H7 (cell line): Measurements from ENCODE around the gene CCDC68. TPM values are rescaled to one million over a fixed set of nuclear protein-coding genes. Genes with fewer than 3 reads are reported as not detected.

Experiments used
- DNase-seq: peaks from one replicate; pipeline ENCODE4 v3.0.0; 2012
- H3K27me3 ChIP-seq: 2 replicates; pipeline ENCODE4 v1.6.0; 2011; ENCODE audit warnings: mild to moderate bottlenecking, low read length; ENCODE audit not compliant: control insufficient read depth, insufficient read depth
- H3K36me3 ChIP-seq: replicated peaks from 2 replicates; pipeline ENCODE4 v1.5.1; 2011; ENCODE audit warnings: low read length; ENCODE audit not compliant: control insufficient read depth, insufficient read depth
- H3K4me3 ChIP-seq: 2 replicates; pipeline ENCODE4 v1.5.1; 2011; ENCODE audit warnings: low read depth, mild to moderate bottlenecking, control low read depth, low read length, moderate library complexity; ENCODE audit not compliant: insufficient read depth
- total RNA-seq: library from RNA; depleted of rRNA; stranded (reverse); fragments of >200 nt; shearing (Covaris generic); gene quantifications from 2 replicates; pipeline ENCODE4 v1.2.3, GENCODE V29; 2014

Gene CCDC68
- total RNA-seq, 1 experiment from 2014 or later: 0.10 TPM

- Histone ChIP-seq H3K27me3 (no peaks in the 10 kb centered on the region), H3K4me3 (no peak overlapping the region)
These were observed 12.2 kb downstream of the CCDC68 start for GRCh38 chr18:54947091-54947490.

GRCh38 chr18:54946149-54946581 is 13.1 kb downstream of the CCDC68 start:
- no peaks in the 10 kb centered on the region for H3K36me3 ChIP-seq
- H3K4me3 ChIP-seq: no peak overlapping the region

More at GRCh38 chr18:54947091-54947490, 12.2 kb downstream of the CCDC68 start:
- H3K36me3 ChIP-seq: no peaks in the 10 kb centered on the region
- no peak for DNase-seq

GRCh38 chr18:54945576-54946125 is 13.6 kb downstream of the CCDC68 start:
- Histone ChIP-seq H3K27me3 (no peaks in the 10 kb centered on the region), H3K36me3 (no peaks in the 10 kb centered on the region), H3K4me3 (no peak overlapping the region)
- DNase-seq: no peak

More at GRCh38 chr18:54946149-54946581, 13.1 kb downstream of the CCDC68 start:
- DNase-seq: no peak
- H3K27me3 ChIP-seq: no peaks in the 10 kb centered on the region

- Histone ChIP-seq H3K36me3 (no peaks in the 10 kb centered on the region), H3K27me3 (no peaks in the 10 kb centered on the region), H3K4me3 (no peak overlapping the region)
- no peak for DNase-seq
These were observed 16.7 kb downstream of the CCDC68 start for GRCh38 chr18:54942569-54942968.

GRCh38 chr18:54942144-54942543 is 17.1 kb downstream of the CCDC68 start:
- no peak overlapping the region for H3K4me3 ChIP-seq
- H3K36me3 ChIP-seq: no peaks in the 10 kb centered on the region
- no peak for DNase-seq
- no peaks in the 10 kb centered on the region for H3K27me3 ChIP-seq

GRCh38 chr18:54939361-54939917 is 19.8 kb downstream of the CCDC68 start:
- no peak for DNase-seq
- H3K36me3 ChIP-seq: no peaks in the 10 kb centered on the region
- H3K4me3 ChIP-seq: no peak overlapping the region
- no peaks in the 10 kb centered on the region for H3K27me3 ChIP-seq

GRCh38 chr18:54938506-54938905 is 20.8 kb downstream of the CCDC68 start:
- Histone ChIP-seq H3K36me3 (no peaks in the 10 kb centered on the region), H3K27me3 (no peaks in the 10 kb centered on the region), H3K4me3 (no peak overlapping the region)
- no peak for DNase-seq

GRCh38 chr18:54932472-54932871 is 26.8 kb downstream of the CCDC68 start:
- Histone ChIP-seq H3K4me3 (no peak overlapping the region), H3K27me3 (no peaks in the 10 kb centered on the region), H3K36me3 (no peaks in the 10 kb centered on the region)
- no peak for DNase-seq

- Histone ChIP-seq H3K27me3 (no peaks in the 10 kb centered on the region), H3K4me3 (no peak overlapping the region), H3K36me3 (no peaks in the 10 kb centered on the region)
- DNase-seq: no peak
These were observed 28.1 kb downstream of the CCDC68 start for GRCh38 chr18:54931152-54931551.

- Histone ChIP-seq H3K36me3 (no peaks in the 10 kb centered on the region), H3K27me3 (no peaks in the 10 kb centered on the region), H3K4me3 (no peak overlapping the region)
- DNase-seq: no peak
These were observed 31.0 kb downstream of the CCDC68 start for GRCh38 chr18:54928236-54928635.

GRCh38 chr18:54926593-54927325 is 32.5 kb downstream of the CCDC68 start:
- no peaks in the 10 kb centered on the region for H3K27me3 ChIP-seq
- no peak for DNase-seq
- H3K36me3 ChIP-seq: no peaks in the 10 kb centered on the region
- no peak overlapping the region for H3K4me3 ChIP-seq

GRCh38 chr18:54924948-54925347 is 34.3 kb downstream of the CCDC68 start:
- DNase-seq: no peak

GRCh38 chr18:54923339-54923956 is 35.8 kb downstream of the CCDC68 start:
- DNase-seq: no peak
- no peaks in the 10 kb centered on the region for H3K27me3 ChIP-seq
- H3K36me3 ChIP-seq: no peaks in the 10 kb centered on the region
- H3K4me3 ChIP-seq: no peak overlapping the region

More at GRCh38 chr18:54924948-54925347, 34.3 kb downstream of the CCDC68 start:
- Histone ChIP-seq H3K36me3 (no peaks in the 10 kb centered on the region), H3K27me3 (no peaks in the 10 kb centered on the region), H3K4me3 (no peak overlapping the region)

GRCh38 chr18:54919412-54919811 is 39.8 kb downstream of the CCDC68 start:
- no peak overlapping the region for H3K4me3 ChIP-seq
- no peak for DNase-seq
- H3K27me3 ChIP-seq: no peaks in the 10 kb centered on the region
- no peaks in the 10 kb centered on the region for H3K36me3 ChIP-seq

- Histone ChIP-seq H3K27me3 (no peaks in the 10 kb centered on the region), H3K36me3 (no peaks in the 10 kb centered on the region), H3K4me3 (no peak overlapping the region)
- no peak for DNase-seq
These were observed 41.2 kb downstream of the CCDC68 start for GRCh38 chr18:54918060-54918459.
